GM21390 (cell line): ENCODE results near the gene LYRM4.

ENCODE experiments used
- ATAC-seq: cut with Tn5 transposase; IDR thresholded peaks from one replicate; pipeline ENCODE4 v1.9.1; 2021; ENCODE audit not compliant: unreplicated experiment

Gene LYRM4

DNA sequence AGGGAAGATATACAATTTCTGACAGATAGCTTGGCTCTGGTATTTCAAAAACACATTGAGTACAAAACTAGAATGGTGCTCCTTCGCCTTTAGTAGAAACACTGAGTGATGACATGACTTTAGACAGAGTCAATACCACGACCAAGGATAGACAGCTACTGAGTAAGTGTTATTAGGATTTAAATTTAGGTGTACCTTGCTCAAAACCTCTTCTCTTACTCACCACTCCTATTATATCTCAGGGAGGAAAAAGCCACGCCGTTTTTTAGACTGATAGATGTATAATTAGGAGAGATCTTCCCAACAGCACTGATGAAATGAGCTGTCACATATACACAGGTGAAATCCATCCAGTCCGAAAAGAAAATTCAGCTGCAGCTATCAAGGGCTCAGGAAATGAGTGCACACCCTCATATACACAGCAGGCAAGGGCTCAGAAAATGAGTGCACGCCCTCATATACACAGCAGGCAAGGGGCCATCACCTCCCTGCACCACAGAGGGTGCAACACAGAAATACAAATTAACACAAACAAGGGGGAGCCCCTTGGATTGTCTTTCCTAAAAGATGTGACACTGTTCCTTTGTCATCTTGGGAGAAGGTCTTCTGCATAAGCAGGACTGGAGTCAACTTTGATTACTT lies 53.7 kb downstream of the LYRM4 start:
- ATAC-seq = no peak

DNA sequence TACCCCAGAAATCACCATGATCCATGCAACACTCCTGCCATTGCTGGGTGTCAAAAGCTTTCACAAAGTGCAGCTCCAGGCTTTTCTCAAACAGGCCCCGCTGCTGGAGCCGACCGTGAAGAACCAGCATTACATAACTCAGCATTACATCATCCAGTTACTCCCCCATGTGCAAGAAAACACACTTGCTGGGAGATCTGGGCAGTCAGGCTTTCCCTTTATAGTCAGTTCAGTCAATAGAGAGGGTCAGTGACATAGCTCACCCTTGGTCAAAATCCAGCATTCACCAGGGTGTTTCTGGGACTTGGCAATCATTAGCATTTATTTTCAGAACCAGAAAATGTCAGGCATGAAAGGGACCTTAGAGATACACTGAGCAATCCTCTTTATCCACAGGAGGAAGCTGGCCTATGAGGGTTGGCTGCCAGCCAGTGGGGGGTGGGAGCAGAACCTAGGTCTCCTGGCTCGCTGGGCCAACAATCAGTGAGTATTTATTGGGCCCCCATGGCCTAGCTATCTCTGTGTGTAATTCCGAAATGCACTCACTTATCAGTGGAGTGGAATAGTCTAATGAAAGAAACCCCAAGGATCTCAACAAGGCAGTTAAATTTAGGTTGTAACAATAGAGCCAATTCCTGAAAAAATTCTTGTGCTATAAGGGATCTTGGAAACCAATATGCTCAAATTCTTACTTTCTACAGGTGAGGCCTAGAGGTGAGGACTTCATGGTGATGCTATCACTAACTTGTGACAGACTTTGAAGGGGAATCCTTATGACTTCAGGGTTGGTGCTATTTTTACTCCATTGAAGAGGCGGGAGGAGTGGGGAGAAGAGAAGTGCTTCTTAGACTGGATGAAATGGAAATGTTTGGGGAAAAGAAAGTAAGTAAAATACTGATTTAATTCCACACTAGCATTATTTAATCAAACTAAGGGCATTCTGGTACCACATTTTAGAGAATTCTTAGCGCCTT lies 54.6 kb downstream of the LYRM4 start:
- ATAC-seq = no peak

- no peak for ATAC-seq
Observed at GRCh38 chr6:5205035-5205507, 55.7 kb downstream of the LYRM4 start.

- no peak for ATAC-seq
Observed at GRCh38 chr6:5204376-5204775, 56.4 kb downstream of the LYRM4 start.

GRCh38 chr6:5203546-5203945 lies 57.2 kb downstream of the LYRM4 start:
- no peak for ATAC-seq

- ATAC-seq = no peak
Observed at GRCh38 chr6:5202941-5203340, 57.8 kb downstream of the LYRM4 start.

GRCh38 chr6:5202206-5202605 lies 58.5 kb downstream of the LYRM4 start:
- ATAC-seq = no peak

DNA sequence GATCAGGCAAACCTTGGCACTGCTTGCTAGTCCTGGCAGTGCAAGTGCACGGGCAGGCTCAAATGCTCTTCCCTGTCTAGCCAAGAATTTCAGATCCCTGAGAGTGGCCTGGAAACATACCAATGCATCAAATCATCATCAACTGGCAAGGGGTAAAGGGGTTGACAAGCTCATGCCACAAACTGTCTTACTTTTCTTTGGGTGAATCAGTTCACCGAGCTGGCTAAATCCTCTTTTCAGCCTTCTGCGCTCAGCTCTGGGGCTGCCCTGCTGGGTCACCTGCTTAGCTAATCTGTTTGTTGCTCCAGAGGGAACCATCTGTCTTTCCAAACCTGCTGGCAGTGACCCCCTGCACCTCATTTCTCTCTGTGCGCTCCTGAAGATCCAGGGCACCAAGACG lies 59.5 kb downstream of the LYRM4 start:
- ATAC-seq = no peak

DNA sequence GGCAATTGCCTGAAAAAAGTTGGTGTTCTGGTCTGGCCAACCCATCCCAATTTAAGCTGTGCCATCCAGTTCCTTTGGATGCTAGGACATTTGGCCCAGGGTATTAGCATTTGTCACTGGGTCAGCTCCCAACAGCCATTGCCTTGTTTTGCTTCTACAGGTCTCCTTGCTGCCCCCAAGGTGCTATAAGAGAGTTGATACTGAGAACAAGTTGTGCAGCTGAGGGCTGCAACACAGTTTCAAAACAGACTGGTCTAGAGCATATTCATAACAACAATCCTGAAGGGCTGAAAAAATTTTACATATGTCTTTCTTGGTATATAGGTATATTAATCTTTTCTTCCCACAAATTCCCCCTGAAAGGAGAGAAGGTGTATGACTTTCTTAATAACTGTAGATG lies 61.0 kb downstream of the LYRM4 start:
- ATAC-seq = no peak

- ATAC-seq = no peak
Observed at GRCh38 chr6:5199283-5199682, 61.5 kb downstream of the LYRM4 start.

DNA sequence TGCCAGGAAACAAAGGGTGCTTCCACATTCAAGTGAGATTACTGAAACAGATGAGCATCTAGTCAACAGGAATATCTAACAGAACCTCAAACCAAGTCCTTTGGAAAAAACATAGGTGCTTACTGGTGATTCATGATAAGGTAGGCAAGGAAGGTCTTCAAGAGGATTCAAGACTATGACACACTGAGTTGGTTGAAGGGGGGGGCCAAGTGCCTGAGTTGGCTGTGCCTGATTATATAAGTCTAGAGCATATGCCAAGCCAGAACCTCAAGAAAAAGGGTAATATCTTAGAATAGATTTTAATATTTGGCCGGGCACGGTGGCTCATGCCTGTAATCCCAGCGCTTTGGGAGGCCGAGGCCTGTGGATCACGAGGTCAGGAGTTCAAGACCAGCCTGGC lies 63.7 kb downstream of the LYRM4 start:
- ATAC-seq = no peak

- ATAC-seq = no peak
Observed at GRCh38 chr6:5192135-5192794, 68.5 kb downstream of the LYRM4 start.

DNA sequence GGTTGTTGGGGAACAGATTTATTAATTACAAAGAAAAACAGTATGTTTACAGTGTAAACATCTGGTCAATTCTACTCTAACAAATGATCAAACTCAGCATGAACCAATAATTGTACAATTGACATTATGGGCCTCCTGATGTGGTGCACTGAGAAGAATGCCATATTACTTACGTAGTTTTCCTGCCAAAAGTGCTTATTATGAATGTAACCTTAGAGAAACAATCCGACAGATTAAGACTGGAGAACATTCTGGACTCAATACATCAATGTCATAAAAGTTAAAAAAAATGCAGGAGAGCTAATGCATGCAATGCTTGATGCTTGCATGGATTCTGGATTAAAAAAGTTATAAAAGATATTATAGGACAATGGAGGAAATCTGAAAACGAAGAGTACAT lies 69.0 kb downstream of the LYRM4 start:
- ATAC-seq = no peak

GRCh38 chr6:5191222-5191621 lies 69.5 kb downstream of the LYRM4 start:
- ATAC-seq = no peak

- ATAC-seq = no peak
Observed at GRCh38 chr6:5190507-5190906, 70.2 kb downstream of the LYRM4 start.

GRCh38 chr6:5188646-5189045 lies 72.1 kb downstream of the LYRM4 start:
- ATAC-seq = no peak

GRCh38 chr6:5184878-5185277 lies 75.9 kb downstream of the LYRM4 start:
- ATAC-seq = no peak

DNA sequence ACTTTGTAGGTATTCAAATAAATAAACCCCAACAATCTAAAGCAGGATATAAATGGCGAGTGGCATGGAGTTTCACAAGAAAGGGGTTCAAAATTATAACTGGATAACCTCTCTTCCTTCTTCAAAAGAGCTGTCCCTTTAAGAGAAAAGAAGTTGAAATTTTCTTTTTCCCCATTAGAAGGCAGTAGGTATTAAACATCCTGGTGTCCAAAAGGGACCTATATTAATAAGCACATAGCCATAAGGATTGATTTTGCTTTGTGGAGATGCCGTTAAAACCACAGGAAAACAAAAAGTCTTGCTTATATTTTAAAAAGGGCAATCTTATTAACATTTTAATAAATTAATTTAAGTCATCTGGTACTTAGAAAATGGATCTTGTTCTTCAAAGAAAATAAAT lies 76.5 kb downstream of the LYRM4 start:
- ATAC-seq = no peak

DNA sequence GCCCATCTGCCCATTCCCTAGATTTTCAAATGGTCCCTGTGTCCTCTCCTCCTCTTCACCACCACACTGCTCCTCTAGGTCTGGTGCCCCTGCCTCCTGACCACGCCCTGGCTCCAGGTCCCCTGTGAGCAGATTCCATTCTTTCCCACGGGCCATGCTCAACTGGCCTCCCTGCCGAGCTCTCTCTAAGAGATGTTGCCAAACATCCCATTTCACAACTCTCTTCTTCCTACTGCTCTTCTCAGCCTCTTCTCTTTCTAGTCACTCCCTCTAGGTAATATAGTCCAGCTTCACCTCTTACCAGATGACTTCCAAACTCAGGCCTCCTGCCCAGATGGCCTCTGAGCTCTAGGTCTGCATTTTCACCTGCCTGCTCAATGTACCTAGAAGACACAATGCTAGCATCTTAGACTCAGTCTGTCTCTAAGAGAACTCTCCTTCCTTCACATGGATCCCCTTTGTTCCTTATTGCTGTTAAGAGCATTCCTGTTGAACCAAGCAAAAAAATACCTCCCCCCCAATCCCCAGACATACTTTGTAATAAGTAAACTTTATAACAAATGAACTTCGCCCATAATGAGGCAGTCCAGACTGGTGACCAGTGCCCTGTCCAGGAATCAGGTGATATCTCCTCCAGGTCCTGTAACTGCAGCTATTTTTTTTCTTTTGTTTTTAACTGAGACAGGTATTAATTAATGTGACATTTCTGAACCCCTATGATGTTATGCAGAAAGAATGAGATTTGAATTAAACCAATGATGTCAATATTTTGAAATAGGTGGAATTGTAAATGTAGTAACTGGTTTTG lies 79.0 kb downstream of the LYRM4 start:
- no peak for ATAC-seq

DNA sequence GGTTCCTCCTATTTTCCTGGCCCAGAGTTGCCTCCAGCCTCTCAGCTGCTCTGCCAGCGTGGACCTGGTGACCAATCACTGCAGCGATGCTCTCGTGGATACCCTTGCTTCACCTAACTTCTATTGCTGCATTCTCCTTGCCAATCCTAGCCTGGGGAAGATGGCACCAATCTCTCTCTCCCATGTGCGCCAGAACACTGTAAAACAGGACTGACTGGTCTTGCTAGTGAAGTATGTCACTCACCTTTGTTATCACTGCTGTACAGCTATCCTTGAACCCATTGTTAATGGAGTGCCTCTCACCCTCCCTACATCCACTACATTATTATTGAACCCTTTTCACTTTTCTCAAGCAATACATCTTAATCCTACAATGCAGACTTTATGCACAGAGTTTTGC lies 80.1 kb downstream of the LYRM4 start:
- no peak for ATAC-seq

DNA sequence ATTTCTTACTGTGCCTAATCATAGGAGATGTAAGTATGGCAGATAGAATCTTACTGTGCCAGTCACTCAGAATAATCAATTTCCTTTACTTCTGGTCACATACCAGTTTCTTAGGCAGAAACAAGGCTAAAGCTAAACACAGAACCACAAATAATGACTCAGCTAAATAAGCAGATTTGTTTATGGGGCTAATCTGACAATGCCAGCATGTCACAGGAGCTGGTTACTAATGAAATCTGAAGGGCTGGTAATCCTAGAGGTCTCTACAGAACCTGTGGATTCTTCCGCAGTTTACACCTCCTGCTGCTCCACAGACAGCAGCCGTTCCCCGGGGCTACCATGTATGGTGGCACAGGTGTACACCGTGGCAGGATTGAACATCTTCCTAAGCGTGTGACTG lies 80.8 kb downstream of the LYRM4 start:
- ATAC-seq = no peak
